ENCODE results near the gene NFILZ.
"Not testable (repeated sequence)": the region's sequence is repeated elsewhere in the genome, so short reads cannot be mapped to it uniquely, and the experiment has no call there.

Gene NFILZ

GRCh38 chr19:8635422-8635821 lies 5.0 kb downstream of the NFILZ start:
- Histone ChIP-seq H3K27ac (no peak overlapping the region), H3K4me3 (ENCODE audit: low read depth, low read length) (no peak overlapping the region), H3K27me3 (ENCODE audit: insufficient read depth, low read depth, severe bottlenecking) (peaks cover 46% of the 10 kb centered on the region), H3K9me3 (ENCODE audit: severe bottlenecking) (peaks cover 3% of the 10 kb centered on the region), H3K36me3 (no peaks in the 10 kb centered on the region)
- no peak for TF ChIP-seq CTCF (IDR thresholded peaks at IDR 0.05; ENCODE audit: low read depth, low read length)
- no peak for DNase-seq

GRCh38 chr19:8637070-8637469 lies 6.6 kb downstream of the NFILZ start:
- H3K9me3 ChIP-seq (ENCODE audit: severe bottlenecking); H3K27ac ChIP-seq; DNase-seq; H3K4me3 ChIP-seq (ENCODE audit: low read depth, low read length); H3K36me3 ChIP-seq: not testable (repeated sequence)
- H3K27me3 ChIP-seq (ENCODE audit: insufficient read depth, low read depth, severe bottlenecking) = peaks cover 43% of the 10 kb centered on the region

- no peak overlapping the region for H3K4me3 ChIP-seq (ENCODE audit: low read depth, low read length)
- peaks cover 7% of the 10 kb centered on the region for H3K9me3 ChIP-seq (ENCODE audit: severe bottlenecking)
- TF ChIP-seq CTCF (IDR thresholded peaks at IDR 0.05; ENCODE audit: low read depth, low read length) = no peak
- peaks cover 43% of the 10 kb centered on the region for H3K27me3 ChIP-seq (ENCODE audit: insufficient read depth, low read depth, severe bottlenecking)
- H3K36me3 ChIP-seq = no peaks in the 10 kb centered on the region
- no peak for DNase-seq
- no peak overlapping the region for H3K27ac ChIP-seq
Measured at GRCh38 chr19:8638078-8638619, 7.7 kb downstream of the NFILZ start.

DNA sequence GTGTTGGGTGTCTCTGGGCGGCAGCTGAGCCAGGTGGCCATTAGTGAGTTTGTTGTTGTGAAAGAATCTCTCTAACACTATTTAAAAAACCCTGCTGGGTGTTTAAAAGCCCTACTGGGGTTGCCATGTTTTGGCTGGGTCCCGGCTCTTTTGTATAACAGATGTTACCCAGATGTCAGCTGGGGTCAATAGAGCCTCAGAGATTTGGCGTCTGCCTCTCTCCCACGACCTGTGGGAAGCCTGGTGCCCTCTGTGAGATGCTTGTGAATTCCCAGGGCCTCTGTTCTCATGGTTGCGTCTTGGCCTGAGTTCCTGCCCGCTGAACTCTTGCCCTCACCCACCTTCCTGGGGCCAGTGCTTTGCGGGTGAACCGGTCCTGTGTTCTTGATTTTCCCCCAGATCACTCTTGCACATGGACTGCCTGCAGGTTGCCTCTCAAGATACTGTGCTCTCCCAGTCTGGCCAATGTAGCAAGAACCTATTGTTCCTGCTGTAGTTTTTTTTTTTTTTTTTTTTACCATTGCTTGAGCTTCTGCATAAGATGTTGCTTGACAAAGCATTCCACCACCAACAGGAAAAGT lies 9.5 kb downstream of the NFILZ start:
- DNase-seq = no peak
- peaks cover 7% of the 10 kb centered on the region for H3K9me3 ChIP-seq (ENCODE audit: severe bottlenecking)
- no peak overlapping the region for H3K27ac ChIP-seq
- TF ChIP-seq CTCF (IDR thresholded peaks at IDR 0.05; ENCODE audit: low read depth, low read length) = no peak
- H3K27me3 ChIP-seq (ENCODE audit: insufficient read depth, low read depth, severe bottlenecking) = peaks cover 42% of the 10 kb centered on the region
- H3K36me3 ChIP-seq = no peaks in the 10 kb centered on the region
- H3K4me3 ChIP-seq (ENCODE audit: low read depth, low read length) = no peak overlapping the region

GRCh38 chr19:8640402-8641004 lies 10.1 kb downstream of the NFILZ start:
- Histone ChIP-seq H3K4me3 (ENCODE audit: low read depth, low read length) (no peak overlapping the region), H3K27ac (no peak overlapping the region), H3K36me3 (no peaks in the 10 kb centered on the region), H3K27me3 (ENCODE audit: insufficient read depth, low read depth, severe bottlenecking) (peaks cover 40% of the 10 kb centered on the region), H3K9me3 (ENCODE audit: severe bottlenecking) (peaks cover 7% of the 10 kb centered on the region)
- DNase-seq = no peak
- no peak for TF ChIP-seq CTCF (IDR thresholded peaks at IDR 0.05; ENCODE audit: low read depth, low read length)

- H3K9me3 ChIP-seq (ENCODE audit: severe bottlenecking) = peaks cover 7% of the 10 kb centered on the region
- H3K36me3 ChIP-seq = no peaks in the 10 kb centered on the region
- H3K27ac ChIP-seq = no peak overlapping the region
- H3K4me3 ChIP-seq (ENCODE audit: low read depth, low read length) = no peak overlapping the region
- H3K27me3 ChIP-seq (ENCODE audit: insufficient read depth, low read depth, severe bottlenecking) = peaks cover 41% of the 10 kb centered on the region
- DNase-seq = no peak
- TF ChIP-seq CTCF (IDR thresholded peaks at IDR 0.05; ENCODE audit: low read depth, low read length) = no peak
Measured at GRCh38 chr19:8641221-8641907, 10.9 kb downstream of the NFILZ start.

Data from WERI-Rb-1 (cell line).